OCI-LY3 (cell line): ENCODE data around the gene WDR27.
A peak's percentile ranks its signal among the peaks of the same experiment; 100 is the strongest.

Source experiments
- H2AFZ ChIP-seq: fragments of 200-600, 300-600 bp; shearing (Covaris generic); 2 replicates; pipeline ENCODE4 v1.6.0; 2014; ENCODE audit warnings: antibody characterized with exemption, low read depth, low read length
- H3K27ac ChIP-seq: fragments of 200-600, 300-600 bp; sonication (generic); 2 replicates; pipeline ENCODE4 v1.5.1; 2014; ENCODE audit warnings: mild to moderate bottlenecking, low read length, moderate library complexity, mixed read lengths
- H3K27me3 ChIP-seq: fragments of 200-600, 300-600 bp; sonication (generic); 2 replicates; pipeline ENCODE4 v1.6.1; 2014; ENCODE audit warnings: low read depth, low read length, mixed read lengths
- H3K36me3 ChIP-seq: fragments of 200-600, 300-600 bp; sonication (generic); replicated peaks from 2 replicates; pipeline ENCODE3; 2014; ENCODE audit warnings: low read depth, low read length, mixed read lengths
- H3K4me1 ChIP-seq: fragments of 300-600, 200-600 bp; sonication (generic); 2 replicates; pipeline ENCODE4 v1.6.1; 2014; ENCODE audit warnings: low read length, mixed read lengths
- H3K4me2 ChIP-seq: fragments of 200-600, 300-600 bp; sonication (generic); 2 replicates; pipeline ENCODE4 v1.6.1; 2014; ENCODE audit warnings: low read length, mixed read lengths
- H3K4me3 ChIP-seq: fragments of 300-600, 200-600 bp; sonication (generic); 2 replicates; pipeline ENCODE4 v1.5.1; 2014; ENCODE audit warnings: antibody characterized with exemption, mild to moderate bottlenecking, low read length, moderate library complexity
- H3K79me2 ChIP-seq: fragments of 300-600, 200-600 bp; shearing (Covaris generic); 2 replicates; pipeline ENCODE4 v1.6.1; 2014; ENCODE audit warnings: mild to moderate bottlenecking, low read length, mixed read lengths
- H3K9ac ChIP-seq: fragments of 300-600, 200-600 bp; shearing (Covaris generic); 2 replicates; pipeline ENCODE4 v1.6.0; 2014; ENCODE audit warnings: mild to moderate bottlenecking, low read length, moderate library complexity
- H3K9me3 ChIP-seq: fragments of 200-600, 300-600 bp; shearing (Covaris generic); 2 replicates; pipeline ENCODE4 v1.6.1; 2014; ENCODE audit warnings: low read length, mixed read lengths; ENCODE audit not compliant: insufficient read depth
- H4K20me1 ChIP-seq: fragments of 200-600, 300-600 bp; sonication (generic); 2 replicates; pipeline ENCODE4 v1.6.1; 2016; ENCODE audit warnings: low read length, mixed read lengths; ENCODE audit not compliant: insufficient read depth
- EZH2phosphoT487 ChIP-seq: fragments of 200-600 bp; shearing (Covaris generic); IDR thresholded peaks from 2 replicates; pipeline ENCODE4 v1.6.1; 2018; ENCODE audit warnings: antibody characterized with exemption, mixed run types, low read depth
- TF ChIP-seq, protein P1 (sequence below): fragments of 200-600, 300-600 bp; sonication (generic); IDR thresholded peaks from 2 replicates; pipeline ENCODE4 v1.5.1; 2014; ENCODE audit warnings: antibody characterized with exemption, low read length, low read depth

The WDR27 gene

GRCh38 chr6:169726049-169726400 lies 24.2 kb upstream of the WDR27 start:
- no peak overlapping the region for H3K9ac ChIP-seq
- H3K4me3 ChIP-seq = no peak overlapping the region
- H2AFZ ChIP-seq = no peak overlapping the region
- TF ChIP-seq, protein P1, sequence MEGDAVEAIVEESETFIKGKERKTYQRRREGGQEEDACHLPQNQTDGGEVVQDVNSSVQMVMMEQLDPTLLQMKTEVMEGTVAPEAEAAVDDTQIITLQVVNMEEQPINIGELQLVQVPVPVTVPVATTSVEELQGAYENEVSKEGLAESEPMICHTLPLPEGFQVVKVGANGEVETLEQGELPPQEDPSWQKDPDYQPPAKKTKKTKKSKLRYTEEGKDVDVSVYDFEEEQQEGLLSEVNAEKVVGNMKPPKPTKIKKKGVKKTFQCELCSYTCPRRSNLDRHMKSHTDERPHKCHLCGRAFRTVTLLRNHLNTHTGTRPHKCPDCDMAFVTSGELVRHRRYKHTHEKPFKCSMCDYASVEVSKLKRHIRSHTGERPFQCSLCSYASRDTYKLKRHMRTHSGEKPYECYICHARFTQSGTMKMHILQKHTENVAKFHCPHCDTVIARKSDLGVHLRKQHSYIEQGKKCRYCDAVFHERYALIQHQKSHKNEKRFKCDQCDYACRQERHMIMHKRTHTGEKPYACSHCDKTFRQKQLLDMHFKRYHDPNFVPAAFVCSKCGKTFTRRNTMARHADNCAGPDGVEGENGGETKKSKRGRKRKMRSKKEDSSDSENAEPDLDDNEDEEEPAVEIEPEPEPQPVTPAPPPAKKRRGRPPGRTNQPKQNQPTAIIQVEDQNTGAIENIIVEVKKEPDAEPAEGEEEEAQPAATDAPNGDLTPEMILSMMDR = no peak
- no peak overlapping the region for H3K27ac ChIP-seq
- no peak overlapping the region for H3K4me2 ChIP-seq
- H3K79me2 ChIP-seq = peaks cover 26% of the 10 kb centered on the region
- H3K27me3 ChIP-seq = no peaks in the 10 kb centered on the region
- H3K4me1 ChIP-seq = peaks cover 14% of the 10 kb centered on the region; the same call in 1 of the 2 replicates
- H3K36me3 ChIP-seq = no peaks in the 10 kb centered on the region
- peaks cover 16% of the 10 kb centered on the region for H4K20me1 ChIP-seq
- H3K9me3 ChIP-seq = no peaks in the 10 kb centered on the region

- Histone ChIP-seq H2AFZ (peak overlapping the region; percentile 77), H3K4me3 (peak overlapping the region; percentile 94), H3K9ac (peak overlapping the region; percentile 87), H3K36me3 (no peaks in the 10 kb centered on the region), H3K79me2 (peaks cover 32% of the 10 kb centered on the region), H3K9me3 (no peaks in the 10 kb centered on the region), H3K27ac (peak overlapping the region; percentile 39; the same call in 1 of the 2 replicates), H4K20me1 (peaks cover 16% of the 10 kb centered on the region), H3K27me3 (no peaks in the 10 kb centered on the region), H3K4me2 (peak overlapping the region; percentile 97), H3K4me1 (peaks cover 14% of the 10 kb centered on the region; the same call in 1 of the 2 replicates)
- TF ChIP-seq EZH2phosphoT487 = no peak
- TF ChIP-seq, protein P1 = no peak
Measured at GRCh38 chr6:169725125-169726048, 23.6 kb upstream of the WDR27 start.

DNA sequence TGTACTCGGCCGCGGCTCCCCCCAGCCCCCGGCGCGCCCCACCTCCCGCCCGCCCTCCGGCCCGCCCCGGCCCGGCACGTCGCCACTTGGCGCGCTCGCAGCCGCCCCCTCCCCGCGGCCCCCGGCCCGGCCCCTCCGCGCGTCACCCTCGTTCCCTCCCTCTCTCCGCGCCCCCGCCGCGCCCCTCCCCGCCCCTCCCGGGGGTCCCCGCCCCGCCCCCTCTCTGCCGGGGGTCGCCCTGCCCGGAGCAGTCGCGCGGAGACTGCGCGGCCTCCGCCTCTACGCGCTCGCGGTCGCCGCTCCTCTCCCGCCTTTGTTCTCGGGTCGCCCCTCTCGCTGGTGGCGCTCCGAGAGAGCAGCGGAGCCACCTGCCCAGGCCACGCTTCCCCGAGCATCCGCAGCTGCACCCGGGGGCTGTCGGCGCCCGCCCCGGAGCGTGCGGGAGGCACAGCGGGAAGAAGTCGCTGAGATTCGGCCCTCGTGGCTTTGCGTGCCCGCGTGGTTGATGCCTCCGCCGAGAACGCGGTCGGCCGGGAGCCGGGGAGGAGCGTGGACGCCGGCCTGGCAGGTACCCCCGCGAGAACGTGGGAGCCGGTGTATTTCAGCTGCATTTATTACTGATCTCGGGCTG lies 22.8 kb upstream of the WDR27 start, which contains the start of gene PHF10:
TSS of gene PHF10 (minus strand) at position 7 of the 631 bp plus-strand sequence. CDS start 569 bp downstream, outside the sequence.
- Histone ChIP-seq H3K9me3 (no peaks in the 10 kb centered on the region), H3K27ac (peak within 1 kb of the TSS; percentile 69), H4K20me1 (peaks cover 16% of the 10 kb centered on the region), H3K36me3 (no peaks in the 10 kb centered on the region), H3K79me2 (peaks cover 39% of the 10 kb centered on the region), H2AFZ (peak within 1 kb of the TSS; percentile 77), H3K9ac (peak within 1 kb of the TSS; percentile 87), H3K27me3 (no peaks in the 10 kb centered on the region), H3K4me2 (peak within 1 kb of the TSS; percentile 97), H3K4me3 (peak within 1 kb of the TSS; percentile 99), H3K4me1 (peaks cover 14% of the 10 kb centered on the region; the same call in 1 of the 2 replicates)
- TF ChIP-seq, protein P1 = no peak
- TF ChIP-seq EZH2phosphoT487 = no peak

GRCh38 chr6:169723991-169724493 lies 22.2 kb upstream of the WDR27 start:
- Histone ChIP-seq H3K27me3 (no peaks in the 10 kb centered on the region), H3K79me2 (peaks cover 45% of the 10 kb centered on the region), H3K36me3 (no peaks in the 10 kb centered on the region), H3K27ac (peak overlapping the region; percentile 44), H3K4me3 (peak overlapping the region; percentile 73), H4K20me1 (peaks cover 16% of the 10 kb centered on the region), H3K9ac (peak overlapping the region; percentile 55), H3K4me1 (peaks cover 14% of the 10 kb centered on the region; the same call in 1 of the 2 replicates), H2AFZ (no peak overlapping the region), H3K4me2 (no peak overlapping the region), H3K9me3 (no peaks in the 10 kb centered on the region)
- no peak for TF ChIP-seq EZH2phosphoT487
- TF ChIP-seq, protein P1 = no peak
